NCI-H146 treated with DMSO at 0.1 percent for 48 hours (cell line): Measurements from ENCODE around the gene TEX10.
"Not testable (repeated sequence)": the region's sequence is repeated elsewhere in the genome, so short reads cannot be mapped to it uniquely, and the experiment has no call there.

Source experiments
- DNase-seq: peaks from one replicate; lab custom pipeline; 2025; ENCODE audit not compliant: unreplicated experiment; lab: John Stamatoyannopoulos, UW

The TEX10 gene

GRCh38 chr9:100350188-100350587, 2.6 kb downstream of the TEX10 start:
- no peak for DNase-seq

- no peak for DNase-seq
These were observed 5.9 kb downstream of the TEX10 start for GRCh38 chr9:100346836-100347235.

- no peak for DNase-seq
These were observed 10.9 kb downstream of the TEX10 start for GRCh38 chr9:100341889-100342288.

- DNase-seq: no peak
These were observed 12.5 kb downstream of the TEX10 start for GRCh38 chr9:100340224-100340623.

DNA sequence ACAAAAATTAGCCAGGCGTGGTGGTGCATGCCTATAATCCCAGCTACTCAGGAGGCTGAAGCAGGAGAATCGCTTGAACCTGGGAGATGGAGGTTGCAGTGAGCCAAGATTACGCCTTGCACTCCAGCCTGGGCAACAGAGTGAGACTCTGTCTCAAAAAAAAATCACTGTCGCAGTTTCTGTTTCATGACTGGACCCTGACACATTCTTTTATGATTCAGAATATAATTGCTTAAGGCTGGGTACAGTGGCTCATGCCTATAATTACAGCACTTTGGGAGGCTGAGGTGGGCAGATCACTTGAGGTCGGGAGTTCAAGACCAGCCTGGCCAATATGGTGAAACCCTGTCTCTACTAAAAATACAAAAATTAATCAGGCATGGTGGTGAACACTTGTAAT, 14.0 kb downstream of the TEX10 start:
- DNase-seq: not testable (repeated sequence)

- DNase-seq: no peak
These were observed 28.0 kb downstream of the TEX10 start for GRCh38 chr9:100324594-100325200.

GRCh38 chr9:100322954-100323536, 29.7 kb downstream of the TEX10 start:
- peak; percentile 11 for DNase-seq

- no peak for DNase-seq
These were observed 35.0 kb downstream of the TEX10 start for GRCh38 chr9:100317706-100318105.

- DNase-seq: no peak
These were observed 37.2 kb downstream of the TEX10 start for GRCh38 chr9:100315561-100315960.

DNA sequence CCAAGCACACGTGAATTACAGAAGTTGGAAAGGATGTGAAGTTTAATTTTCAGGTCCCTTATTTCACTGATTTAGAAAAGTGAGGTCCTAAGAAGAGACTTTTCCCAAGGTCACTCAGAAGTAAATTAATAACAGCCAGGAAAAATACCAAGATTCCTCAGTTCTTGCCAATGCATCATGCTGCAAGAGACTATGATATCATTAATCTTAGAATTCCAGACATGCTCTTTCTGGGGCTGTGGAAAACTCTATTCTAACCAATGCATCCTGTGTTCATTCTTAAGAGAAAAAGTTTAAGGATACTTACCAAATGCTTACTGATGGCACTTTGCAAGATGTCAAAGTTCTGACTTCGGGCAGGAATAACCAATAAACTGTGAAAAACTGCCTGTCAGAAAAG, 42.8 kb downstream of the TEX10 start:
- DNase-seq: no peak

DNA sequence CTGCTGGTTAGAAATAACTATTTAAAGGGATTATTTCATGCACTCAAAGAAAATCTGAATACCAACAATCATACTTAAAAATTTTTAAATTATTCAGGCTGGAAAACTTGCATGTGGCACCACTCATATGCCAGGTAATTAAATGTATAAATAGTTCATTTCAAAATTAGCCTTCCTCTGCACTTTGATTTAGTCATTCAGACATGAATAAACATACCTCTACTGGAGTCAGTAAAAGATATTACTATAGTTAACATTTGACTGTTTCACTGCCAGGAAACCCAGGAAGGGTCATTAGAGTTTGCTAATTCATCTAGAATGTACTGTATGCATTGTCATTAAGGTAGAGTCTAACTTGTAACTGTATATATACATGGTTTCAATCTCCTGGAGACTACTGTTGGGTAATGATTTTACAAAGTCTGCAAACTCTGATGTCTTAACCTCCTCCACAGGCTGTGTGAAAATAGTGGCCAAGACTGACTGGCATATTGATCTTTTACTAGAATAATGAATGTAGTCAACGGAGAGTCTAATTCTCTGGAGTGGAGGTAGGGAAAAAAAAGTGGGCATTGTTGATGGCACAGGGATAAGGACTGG, 43.7 kb downstream of the TEX10 start:
- no peak for DNase-seq

DNA sequence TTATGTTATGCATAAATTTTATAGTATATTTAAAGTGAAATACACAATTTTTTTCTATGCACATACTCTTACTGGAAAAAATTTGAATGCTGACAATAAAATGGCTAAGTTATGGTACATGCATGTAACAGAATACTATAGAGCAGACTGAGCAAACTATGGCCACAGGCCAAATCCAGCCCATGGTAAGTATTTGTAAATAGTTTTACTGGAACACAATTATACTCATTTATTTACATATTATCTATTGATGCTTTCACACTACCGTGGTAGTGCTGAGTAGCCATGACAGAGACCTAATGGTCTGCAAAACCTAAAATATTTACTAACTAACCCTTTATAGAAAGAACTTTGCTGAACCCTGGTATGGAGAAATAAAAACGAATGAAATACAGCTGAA, 45.7 kb downstream of the TEX10 start:
- DNase-seq: no peak

GRCh38 chr9:100306283-100306682, 46.5 kb downstream of the TEX10 start:
- no peak for DNase-seq

DNA sequence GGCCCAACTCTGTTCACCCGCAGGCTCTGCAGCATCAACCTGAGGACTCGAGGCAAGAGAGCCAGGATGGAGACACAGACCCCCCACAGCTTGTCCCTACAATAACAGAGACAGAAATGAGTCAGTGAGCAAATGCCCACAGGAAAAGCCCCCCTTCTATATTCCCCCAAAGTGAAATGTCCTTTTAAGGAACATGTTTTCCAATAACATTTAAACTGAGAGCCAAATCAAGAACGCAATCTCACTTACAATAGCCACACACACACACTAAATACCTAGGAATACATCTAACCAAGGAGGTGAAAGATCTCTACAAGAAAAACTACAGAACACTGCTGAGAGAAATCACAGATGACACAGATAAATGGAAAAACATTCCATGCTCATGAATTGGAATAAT, 49.0 kb downstream of the TEX10 start:
- no peak for DNase-seq

DNA sequence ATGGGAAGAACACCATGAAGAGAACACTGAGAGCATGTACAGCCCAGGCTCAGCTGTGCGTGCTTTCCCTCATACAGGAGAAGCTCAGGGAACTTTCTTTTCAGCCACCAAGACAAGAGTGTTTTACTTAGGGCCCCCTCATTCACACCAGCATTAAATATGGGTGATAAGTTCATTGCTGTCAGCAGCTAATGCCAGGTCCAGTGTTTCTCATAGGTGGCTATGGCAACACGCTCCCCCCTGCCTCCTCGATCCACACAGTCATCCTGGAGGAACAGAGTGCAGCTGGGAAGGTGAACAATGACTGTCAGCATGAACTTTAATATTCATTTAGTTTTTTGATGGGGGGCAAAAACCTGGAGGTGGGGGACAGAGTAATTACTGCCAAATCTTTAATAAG, 54.4 kb downstream of the TEX10 start:
- no peak for DNase-seq

GRCh38 chr9:100296407-100296806, 56.3 kb downstream of the TEX10 start:
- DNase-seq: no peak

- no peak for DNase-seq
These were observed 57.5 kb downstream of the TEX10 start for GRCh38 chr9:100295240-100295639.

- DNase-seq: no peak
These were observed 57.9 kb downstream of the TEX10 start for GRCh38 chr9:100294806-100295205.

- no peak for DNase-seq
These were observed 58.4 kb downstream of the TEX10 start for GRCh38 chr9:100294341-100294740.

GRCh38 chr9:100292414-100292813, 60.3 kb downstream of the TEX10 start:
- DNase-seq: no peak

- no peak for DNase-seq
These were observed 62.0 kb downstream of the TEX10 start for GRCh38 chr9:100290714-100291113.

DNA sequence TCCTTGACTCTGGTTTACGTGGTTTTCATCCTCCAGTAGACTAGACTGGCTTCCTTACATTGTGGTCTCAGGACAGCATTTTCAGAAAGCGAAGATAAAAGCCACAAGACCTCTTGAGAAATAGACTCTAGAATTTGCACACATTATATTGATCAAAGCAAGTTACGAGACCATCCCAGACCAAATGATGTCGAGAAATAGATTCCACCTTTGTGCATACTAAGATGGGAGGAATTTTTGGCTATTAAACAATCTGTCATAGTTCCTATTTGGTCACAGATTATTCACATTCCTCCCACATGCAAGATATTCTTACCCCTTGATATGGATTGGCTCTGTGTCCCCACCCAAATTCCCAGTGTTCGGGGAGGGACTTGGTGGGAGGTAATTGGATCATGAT, 65.6 kb downstream of the TEX10 start:
- no peak for DNase-seq

DNA sequence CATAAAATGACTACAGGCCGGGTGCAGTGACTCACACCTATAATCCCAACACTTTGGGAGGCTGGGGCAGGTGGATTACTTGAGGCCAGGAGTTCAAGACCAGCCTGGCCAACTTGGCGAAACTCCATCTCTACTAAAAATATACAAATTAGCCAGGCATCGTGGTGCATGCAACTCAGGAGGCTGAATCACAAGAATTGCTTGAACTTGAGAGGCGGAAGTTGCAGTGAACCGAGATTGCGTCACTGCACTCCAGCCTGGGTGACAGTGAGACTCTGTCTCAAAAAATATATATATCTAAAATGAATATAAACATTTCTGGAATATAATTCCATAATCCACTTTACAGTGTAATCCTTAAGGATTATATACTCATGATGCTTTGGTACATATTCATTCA, 66.5 kb downstream of the TEX10 start:
- DNase-seq: no peak
